Loucy (cell line): ENCODE measurements around the gene IL36B.

Experiments
- H2AFZ ChIP-seq: fragments of 200-600 bp; sonication (generic); 2 replicates; pipeline ENCODE4 v1.6.0; 2016; ENCODE audit warnings: antibody characterized with exemption, mild to moderate bottlenecking, low read length, moderate library complexity
- H3F3A ChIP-seq: fragments of 200-600 bp; 2 replicates; pipeline ENCODE4 v1.6.0; 2016; ENCODE audit warnings: antibody characterized with exemption, low read depth, mild to moderate bottlenecking
- H3K27me3 ChIP-seq: fragments of 200-600 bp; sonication (generic); 2 replicates; pipeline ENCODE4 v1.6.1; 2014; ENCODE audit warnings: low read length, mild to moderate bottlenecking; ENCODE audit not compliant: insufficient read depth, poor library complexity, severe bottlenecking
- H3K36me3 ChIP-seq: fragments of 200-600 bp; sonication (generic); 2 replicates; pipeline ENCODE4 v1.6.1; 2016; ENCODE audit warnings: low read length; ENCODE audit not compliant: insufficient read depth
- H3K4me1 ChIP-seq: fragments of 200-600 bp; sonication (generic); 2 replicates; pipeline ENCODE4 v1.5.1; 2014; ENCODE audit warnings: low read length, mild to moderate bottlenecking; ENCODE audit not compliant: insufficient read depth, poor library complexity, severe bottlenecking
- H3K4me2 ChIP-seq: fragments of 200-600 bp; sonication (generic); 2 replicates; pipeline ENCODE4 v1.6.0; 2014; ENCODE audit warnings: antibody characterized with exemption, low read length, low read depth, mild to moderate bottlenecking; ENCODE audit not compliant: poor library complexity, severe bottlenecking
- H3K4me3 ChIP-seq: fragments of 200-600 bp; sonication (generic); 2 replicates; pipeline ENCODE4 v1.5.1; 2014; ENCODE audit warnings: low read length, mild to moderate bottlenecking, mixed read lengths; ENCODE audit not compliant: poor library complexity, severe bottlenecking
- H3K79me2 ChIP-seq: fragments of 200-600 bp; sonication (generic); 2 replicates; pipeline ENCODE4 v1.6.1; 2014; ENCODE audit warnings: low read length; ENCODE audit not compliant: insufficient read depth
- H3K9ac ChIP-seq: fragments of 200-600 bp; sonication (generic); 2 replicates; pipeline ENCODE4 v1.6.0; 2014; ENCODE audit warnings: mild to moderate bottlenecking, low read depth, low read length, moderate library complexity; ENCODE audit not compliant: poor library complexity, severe bottlenecking
- H3K9me2 ChIP-seq: fragments of 200-600 bp; sonication (generic); replicated peaks from 2 replicates; pipeline ENCODE4 v1.6.1; 2016; ENCODE audit warnings: low read depth, low read length, mixed read lengths
- H3K9me3 ChIP-seq: fragments of 200-600 bp; sonication (generic); 2 replicates; pipeline ENCODE4 v1.6.1; 2014; ENCODE audit warnings: mild to moderate bottlenecking, antibody characterized with exemption, low read length, low read depth; ENCODE audit not compliant: insufficient read depth
- H4K20me1 ChIP-seq: fragments of 200-600 bp; sonication (generic); 2 replicates; pipeline ENCODE4 v1.6.0; 2014; ENCODE audit warnings: antibody characterized with exemption, low read length, mild to moderate bottlenecking; ENCODE audit not compliant: insufficient read depth, poor library complexity, severe bottlenecking
- CTCF ChIP-seq: fragments of 200-600 bp; sonication (generic); conservative IDR thresholded peaks from 2 replicates; pipeline ENCODE4 v1.5.1; 2014; ENCODE audit warnings: mild to moderate bottlenecking, antibody characterized with exemption, low read length
- EZH2phosphoT487 ChIP-seq: fragments of 200-600 bp; IDR thresholded peaks from 2 replicates; pipeline ENCODE4 v1.6.1; 2018; ENCODE audit warnings: antibody characterized with exemption, mild to moderate bottlenecking, moderate library complexity, borderline replicate concordance

The IL36B gene

GRCh38 chr2:113038291-113038690 is 14.4 kb downstream of the IL36B start:
- Histone ChIP-seq H3K9me2 (no peaks in the 10 kb centered on the region), H3K79me2 (no peaks in the 10 kb centered on the region), H3K27me3 (no peaks in the 10 kb centered on the region), H3K9ac (no peak overlapping the region), H3F3A (no peaks in the 10 kb centered on the region), H3K4me3 (no peak overlapping the region), H3K36me3 (no peaks in the 10 kb centered on the region), H3K9me3 (no peaks in the 10 kb centered on the region), H4K20me1 (no peaks in the 10 kb centered on the region), H2AFZ (no peak overlapping the region), H3K4me1 (no peaks in the 10 kb centered on the region), H3K4me2 (no peak overlapping the region)
- TF ChIP-seq EZH2phosphoT487 (no peak), CTCF (no peak)

GRCh38 chr2:113036763-113037162 is 15.9 kb downstream of the IL36B start:
- no peaks in the 10 kb centered on the region for H3K79me2 ChIP-seq
- H3K4me1 ChIP-seq, result no peaks in the 10 kb centered on the region
- no peak overlapping the region for H2AFZ ChIP-seq
- H3K4me3 ChIP-seq, result no peak overlapping the region
- no peaks in the 10 kb centered on the region for H3K27me3 ChIP-seq
- no peaks in the 10 kb centered on the region for H3F3A ChIP-seq
- TF ChIP-seq EZH2phosphoT487, result no peak
- no peak for TF ChIP-seq CTCF
- H3K36me3 ChIP-seq, result no peaks in the 10 kb centered on the region
- H3K9me3 ChIP-seq, result no peaks in the 10 kb centered on the region
- H3K9me2 ChIP-seq, result no peaks in the 10 kb centered on the region
- H4K20me1 ChIP-seq, result no peaks in the 10 kb centered on the region
- no peak overlapping the region for H3K4me2 ChIP-seq
- no peak overlapping the region for H3K9ac ChIP-seq

- Histone ChIP-seq H3K9me3 (no peaks in the 10 kb centered on the region), H3K79me2 (no peaks in the 10 kb centered on the region), H3F3A (no peaks in the 10 kb centered on the region), H3K9ac (no peak overlapping the region), H3K27me3 (peaks cover 3% of the 10 kb centered on the region), H3K4me2 (no peak overlapping the region), H3K4me1 (no peaks in the 10 kb centered on the region), H3K36me3 (no peaks in the 10 kb centered on the region), H3K4me3 (no peak overlapping the region), H3K9me2 (no peaks in the 10 kb centered on the region), H2AFZ (no peak overlapping the region), H4K20me1 (no peaks in the 10 kb centered on the region)
- no peak for TF ChIP-seq EZH2phosphoT487
Observed at GRCh38 chr2:113034016-113034415, 18.7 kb downstream of the IL36B start.

GRCh38 chr2:113032737-113033136 is 19.9 kb downstream of the IL36B start:
- no peak overlapping the region for H2AFZ ChIP-seq
- H3K4me2 ChIP-seq, result no peak overlapping the region
- peaks cover 12% of the 10 kb centered on the region for H3K27me3 ChIP-seq
- no peaks in the 10 kb centered on the region for H3K79me2 ChIP-seq
- no peaks in the 10 kb centered on the region for H4K20me1 ChIP-seq
- no peaks in the 10 kb centered on the region for H3K9me3 ChIP-seq
- no peaks in the 10 kb centered on the region for H3K4me1 ChIP-seq
- no peak overlapping the region for H3K4me3 ChIP-seq
- no peak overlapping the region for H3K9ac ChIP-seq
- H3K36me3 ChIP-seq, result no peaks in the 10 kb centered on the region
- no peak for TF ChIP-seq CTCF
- H3F3A ChIP-seq, result no peaks in the 10 kb centered on the region
- H3K9me2 ChIP-seq, result no peaks in the 10 kb centered on the region
